GM23338 (cell line): ENCODE measurements around the gene TAS2R40.

ENCODE experiments used
- CREB1 ChIP-seq: fragments of 250-450 bp; sonication (Bioruptor Pico); IDR thresholded peaks from 2 replicates; pipeline ENCODE4 v1.5.0; 2020; ENCODE audit warnings: low read depth, mild to moderate bottlenecking, moderate library complexity
- CTCF ChIP-seq, 2 experiments: fragments of 200-600 bp in 1 of 2; sonication (generic) in 1 of 2; conservative IDR thresholded peaks; 2 replicates each; pipeline versions ENCODE4 v1.5.1 to v1.6.1; 2016 to 2017; ENCODE audit warnings: antibody characterized with exemption in 2 of 2, low read depth in 2 of 2, mild to moderate bottlenecking in 2 of 2, moderate library complexity in 1 of 2
- EZH2 ChIP-seq: fragments of 200-600 bp; sonication (generic); IDR thresholded peaks from one replicate; pipeline ENCODE4 v1.8.0; 2017; ENCODE audit warnings: antibody characterized with exemption, mild to moderate bottlenecking, low read depth; ENCODE audit not compliant: unreplicated experiment
- EZH2phosphoT487 ChIP-seq: fragments of 200-600 bp; sonication (generic); IDR thresholded peaks from one replicate; pipeline ENCODE4 v1.8.1; 2018; ENCODE audit warnings: antibody characterized with exemption; ENCODE audit not compliant: unreplicated experiment
- JUNB ChIP-seq: IDR thresholded peaks from one replicate; pipeline ENCODE4 v1.6.1; 2016; ENCODE audit warnings: antibody characterized with exemption; ENCODE audit not compliant: unreplicated experiment
- NANOG ChIP-seq: IDR thresholded peaks from 2 replicates; pipeline ENCODE4 v1.6.1; 2016; ENCODE audit warnings: antibody characterized with exemption, borderline replicate concordance
- POLR2AphosphoS5 ChIP-seq: IDR thresholded peaks from 2 replicates; pipeline ENCODE4 v1.6.1; 2016; ENCODE audit warnings: antibody characterized with exemption, low read depth
- REST ChIP-seq: IDR thresholded peaks from one replicate; pipeline ENCODE4 v1.6.1; 2018; ENCODE audit warnings: antibody characterized with exemption; ENCODE audit not compliant: unreplicated experiment
- ZNF331 ChIP-seq: fragments of 250-450 bp; sonication (Bioruptor Pico); IDR thresholded peaks from 2 replicates; pipeline ENCODE4 v1.5.0; 2020; ENCODE audit warnings: low read depth, mild to moderate bottlenecking, moderate library complexity

- TF ChIP-seq REST (no peak), ZNF331 (no peak), CTCF (conservative IDR thresholded peaks at IDR 0.05; ENCODE audit: low read depth in 2 of 2) (no peak), EZH2 (no peak), POLR2AphosphoS5 (no peak), JUNB (no peak), NANOG (no peak), CREB1 (CRISPR knock-in tag) (no peak), EZH2phosphoT487 (no peak)
These were observed 6.0 kb downstream of the TAS2R40 start for GRCh38 chr7:143227806-143228205.
